Measurements from ENCODE around the gene ACTG1. TPM values are rescaled to one million over a fixed set of nuclear protein-coding genes. Genes with fewer than 3 reads are reported as not detected.

ACTG1 gene
- total and polyA plus RNA-seq, 2 of the 13 experiments (the other 11 are each of a cell fraction or from before 2014, with no cell fraction given): 973 to 1,138 TPM

GRCh38 chr17:81468111-81468769 is 44.4 kb downstream of the ACTG1 start (continued):
- TF ChIP-seq, protein P1, sequence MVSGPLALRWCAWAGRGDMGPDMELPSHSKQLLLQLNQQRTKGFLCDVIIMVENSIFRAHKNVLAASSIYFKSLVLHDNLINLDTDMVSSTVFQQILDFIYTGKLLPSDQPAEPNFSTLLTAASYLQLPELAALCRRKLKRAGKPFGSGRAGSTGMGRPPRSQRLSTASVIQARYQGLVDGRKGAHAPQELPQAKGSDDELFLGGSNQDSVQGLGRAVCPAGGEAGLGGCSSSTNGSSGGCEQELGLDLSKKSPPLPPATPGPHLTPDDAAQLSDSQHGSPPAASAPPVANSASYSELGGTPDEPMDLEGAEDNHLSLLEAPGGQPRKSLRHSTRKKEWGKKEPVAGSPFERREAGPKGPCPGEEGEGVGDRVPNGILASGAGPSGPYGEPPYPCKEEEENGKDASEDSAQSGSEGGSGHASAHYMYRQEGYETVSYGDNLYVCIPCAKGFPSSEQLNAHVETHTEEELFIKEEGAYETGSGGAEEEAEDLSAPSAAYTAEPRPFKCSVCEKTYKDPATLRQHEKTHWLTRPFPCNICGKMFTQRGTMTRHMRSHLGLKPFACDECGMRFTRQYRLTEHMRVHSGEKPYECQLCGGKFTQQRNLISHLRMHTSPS (CRISPR knock-in tag; IDR thresholded peaks at IDR 0.05; ENCODE audit: low read depth): peak; percentile 66
- TF ChIP-seq ZNF468 (CRISPR knock-in tag; IDR thresholded peaks at IDR 0.05) (no peak), PLSCR1 (CRISPR knock-in tag; IDR thresholded peaks at IDR 0.05; ENCODE audit: borderline replicate concordance) (no peak), ZBTB38 (CRISPR knock-in tag; IDR thresholded peaks at IDR 0.05) (no peak), GATAD1 (CRISPR knock-in tag; IDR thresholded peaks at IDR 0.05) (no peak), CSRNP2 (CRISPR knock-in tag; conservative IDR thresholded peaks at IDR 0.05; ENCODE audit: low read depth) (no peak), PAF1 (CRISPR knock-in tag; IDR thresholded peaks at IDR 0.05) (no peak), ZNF644 (CRISPR knock-in tag; IDR thresholded peaks at IDR 0.05; ENCODE audit: low read depth) (no peak), NFE2L2 (IDR thresholded peaks at IDR 0.05; ENCODE audit: low read length) (no peak), FOXO1 (CRISPR knock-in tag; IDR thresholded peaks at IDR 0.05) (no peak), ZBTB39 (CRISPR knock-in tag; IDR thresholded peaks at IDR 0.05) (no peak), CHCHD3 (CRISPR knock-in tag; IDR thresholded peaks at IDR 0.05) (no peak)
- TF ChIP-seq, protein P2, sequence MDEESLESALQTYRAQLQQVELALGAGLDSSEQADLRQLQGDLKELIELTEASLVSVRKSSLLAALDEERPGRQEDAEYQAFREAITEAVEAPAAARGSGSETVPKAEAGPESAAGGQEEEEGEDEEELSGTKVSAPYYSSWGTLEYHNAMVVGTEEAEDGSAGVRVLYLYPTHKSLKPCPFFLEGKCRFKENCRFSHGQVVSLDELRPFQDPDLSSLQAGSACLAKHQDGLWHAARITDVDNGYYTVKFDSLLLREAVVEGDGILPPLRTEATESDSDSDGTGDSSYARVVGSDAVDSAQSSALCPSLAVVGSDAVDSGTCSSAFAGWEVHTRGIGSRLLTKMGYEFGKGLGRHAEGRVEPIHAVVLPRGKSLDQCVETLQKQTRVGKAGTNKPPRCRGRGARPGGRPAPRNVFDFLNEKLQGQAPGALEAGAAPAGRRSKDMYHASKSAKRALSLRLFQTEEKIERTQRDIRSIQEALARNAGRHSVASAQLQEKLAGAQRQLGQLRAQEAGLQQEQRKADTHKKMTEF (CRISPR knock-in tag; IDR thresholded peaks at IDR 0.05): no peak
- TF ChIP-seq, protein P3, sequence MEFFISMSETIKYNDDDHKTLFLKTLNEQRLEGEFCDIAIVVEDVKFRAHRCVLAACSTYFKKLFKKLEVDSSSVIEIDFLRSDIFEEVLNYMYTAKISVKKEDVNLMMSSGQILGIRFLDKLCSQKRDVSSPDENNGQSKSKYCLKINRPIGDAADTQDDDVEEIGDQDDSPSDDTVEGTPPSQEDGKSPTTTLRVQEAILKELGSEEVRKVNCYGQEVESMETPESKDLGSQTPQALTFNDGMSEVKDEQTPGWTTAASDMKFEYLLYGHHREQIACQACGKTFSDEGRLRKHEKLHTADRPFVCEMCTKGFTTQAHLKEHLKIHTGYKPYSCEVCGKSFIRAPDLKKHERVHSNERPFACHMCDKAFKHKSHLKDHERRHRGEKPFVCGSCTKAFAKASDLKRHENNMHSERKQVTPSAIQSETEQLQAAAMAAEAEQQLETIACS (CRISPR knock-in tag; IDR thresholded peaks at IDR 0.05): no peak
- TF ChIP-seq, protein P4, sequence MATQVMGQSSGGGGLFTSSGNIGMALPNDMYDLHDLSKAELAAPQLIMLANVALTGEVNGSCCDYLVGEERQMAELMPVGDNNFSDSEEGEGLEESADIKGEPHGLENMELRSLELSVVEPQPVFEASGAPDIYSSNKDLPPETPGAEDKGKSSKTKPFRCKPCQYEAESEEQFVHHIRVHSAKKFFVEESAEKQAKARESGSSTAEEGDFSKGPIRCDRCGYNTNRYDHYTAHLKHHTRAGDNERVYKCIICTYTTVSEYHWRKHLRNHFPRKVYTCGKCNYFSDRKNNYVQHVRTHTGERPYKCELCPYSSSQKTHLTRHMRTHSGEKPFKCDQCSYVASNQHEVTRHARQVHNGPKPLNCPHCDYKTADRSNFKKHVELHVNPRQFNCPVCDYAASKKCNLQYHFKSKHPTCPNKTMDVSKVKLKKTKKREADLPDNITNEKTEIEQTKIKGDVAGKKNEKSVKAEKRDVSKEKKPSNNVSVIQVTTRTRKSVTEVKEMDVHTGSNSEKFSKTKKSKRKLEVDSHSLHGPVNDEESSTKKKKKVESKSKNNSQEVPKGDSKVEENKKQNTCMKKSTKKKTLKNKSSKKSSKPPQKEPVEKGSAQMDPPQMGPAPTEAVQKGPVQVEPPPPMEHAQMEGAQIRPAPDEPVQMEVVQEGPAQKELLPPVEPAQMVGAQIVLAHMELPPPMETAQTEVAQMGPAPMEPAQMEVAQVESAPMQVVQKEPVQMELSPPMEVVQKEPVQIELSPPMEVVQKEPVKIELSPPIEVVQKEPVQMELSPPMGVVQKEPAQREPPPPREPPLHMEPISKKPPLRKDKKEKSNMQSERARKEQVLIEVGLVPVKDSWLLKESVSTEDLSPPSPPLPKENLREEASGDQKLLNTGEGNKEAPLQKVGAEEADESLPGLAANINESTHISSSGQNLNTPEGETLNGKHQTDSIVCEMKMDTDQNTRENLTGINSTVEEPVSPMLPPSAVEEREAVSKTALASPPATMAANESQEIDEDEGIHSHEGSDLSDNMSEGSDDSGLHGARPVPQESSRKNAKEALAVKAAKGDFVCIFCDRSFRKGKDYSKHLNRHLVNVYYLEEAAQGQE (IDR thresholded peaks at IDR 0.05; ENCODE audit: borderline replicate concordance in 1 of 2, low read depth in 1 of 2, low read length in 2 of 2): no peak
